Loucy (cell line): ENCODE measurements around the gene MIER2.

Experiments used
- H2AFZ ChIP-seq: fragments of 200-600 bp; sonication (generic); 2 replicates; pipeline ENCODE4 v1.6.0; 2016; ENCODE audit warnings: antibody characterized with exemption, mild to moderate bottlenecking, low read length, moderate library complexity
- H3F3A ChIP-seq: fragments of 200-600 bp; 2 replicates; pipeline ENCODE4 v1.6.0; 2016; ENCODE audit warnings: antibody characterized with exemption, low read depth, mild to moderate bottlenecking
- H3K27me3 ChIP-seq: fragments of 200-600 bp; sonication (generic); 2 replicates; pipeline ENCODE4 v1.6.1; 2014; ENCODE audit warnings: low read length, mild to moderate bottlenecking; ENCODE audit not compliant: insufficient read depth, poor library complexity, severe bottlenecking
- H3K36me3 ChIP-seq: fragments of 200-600 bp; sonication (generic); 2 replicates; pipeline ENCODE4 v1.6.1; 2016; ENCODE audit warnings: low read length; ENCODE audit not compliant: insufficient read depth
- H3K4me1 ChIP-seq: fragments of 200-600 bp; sonication (generic); 2 replicates; pipeline ENCODE4 v1.5.1; 2014; ENCODE audit warnings: low read length, mild to moderate bottlenecking; ENCODE audit not compliant: insufficient read depth, poor library complexity, severe bottlenecking
- H3K4me2 ChIP-seq: fragments of 200-600 bp; sonication (generic); 2 replicates; pipeline ENCODE4 v1.6.0; 2014; ENCODE audit warnings: antibody characterized with exemption, low read length, low read depth, mild to moderate bottlenecking; ENCODE audit not compliant: poor library complexity, severe bottlenecking
- H3K4me3 ChIP-seq: fragments of 200-600 bp; sonication (generic); 2 replicates; pipeline ENCODE4 v1.5.1; 2014; ENCODE audit warnings: low read length, mild to moderate bottlenecking, mixed read lengths; ENCODE audit not compliant: poor library complexity, severe bottlenecking
- H3K79me2 ChIP-seq: fragments of 200-600 bp; sonication (generic); 2 replicates; pipeline ENCODE4 v1.6.1; 2014; ENCODE audit warnings: low read length; ENCODE audit not compliant: insufficient read depth
- H3K9ac ChIP-seq: fragments of 200-600 bp; sonication (generic); 2 replicates; pipeline ENCODE4 v1.6.0; 2014; ENCODE audit warnings: mild to moderate bottlenecking, low read depth, low read length, moderate library complexity; ENCODE audit not compliant: poor library complexity, severe bottlenecking
- H3K9me2 ChIP-seq: fragments of 200-600 bp; sonication (generic); replicated peaks from 2 replicates; pipeline ENCODE4 v1.6.1; 2016; ENCODE audit warnings: low read depth, low read length, mixed read lengths
- H3K9me3 ChIP-seq: fragments of 200-600 bp; sonication (generic); 2 replicates; pipeline ENCODE4 v1.6.1; 2014; ENCODE audit warnings: mild to moderate bottlenecking, antibody characterized with exemption, low read length, low read depth; ENCODE audit not compliant: insufficient read depth
- H4K20me1 ChIP-seq: fragments of 200-600 bp; sonication (generic); 2 replicates; pipeline ENCODE4 v1.6.0; 2014; ENCODE audit warnings: antibody characterized with exemption, low read length, mild to moderate bottlenecking; ENCODE audit not compliant: insufficient read depth, poor library complexity, severe bottlenecking
- EZH2phosphoT487 ChIP-seq: fragments of 200-600 bp; IDR thresholded peaks from 2 replicates; pipeline ENCODE4 v1.6.1; 2018; ENCODE audit warnings: antibody characterized with exemption, mild to moderate bottlenecking, moderate library complexity, borderline replicate concordance
- TF ChIP-seq, protein P1 (sequence below): fragments of 200-600 bp; sonication (generic); conservative IDR thresholded peaks from 2 replicates; pipeline ENCODE4 v1.5.1; 2014; ENCODE audit warnings: mild to moderate bottlenecking, antibody characterized with exemption, low read length

The MIER2 gene

DNA sequence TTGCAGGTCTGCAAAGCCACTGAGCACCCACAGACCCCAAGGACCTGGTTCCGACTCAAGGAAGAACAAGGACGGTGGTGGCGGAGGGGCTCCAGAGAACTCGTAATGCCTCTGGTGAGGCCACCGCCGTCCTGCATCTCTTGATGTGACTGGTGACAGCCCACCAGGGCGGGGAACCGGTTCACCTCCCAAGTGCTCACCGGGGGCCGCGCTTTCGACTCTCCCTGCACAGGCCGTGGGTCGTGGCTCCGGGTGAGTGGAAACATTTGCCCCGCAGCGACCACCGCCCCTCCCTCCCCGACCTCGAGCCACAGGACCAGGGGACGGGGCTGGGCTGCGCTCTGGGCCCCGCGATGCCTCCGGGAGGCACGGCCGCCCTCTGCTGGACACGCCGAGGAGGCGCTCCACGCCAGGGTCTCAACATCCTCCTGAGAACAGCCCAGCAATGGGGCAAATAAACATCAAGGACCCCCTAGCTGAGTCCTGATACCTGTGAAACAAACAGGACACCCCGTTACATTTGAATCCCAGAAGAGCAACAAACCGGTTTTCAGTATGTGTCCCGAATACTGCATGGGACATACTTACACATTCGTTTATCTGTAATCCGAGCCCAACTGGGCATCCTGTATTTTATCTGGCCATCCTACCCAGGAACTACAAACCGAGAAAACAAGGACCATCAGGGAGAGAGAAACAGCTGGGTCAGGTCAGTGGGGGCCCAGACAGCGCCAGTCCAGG is 49.5 kb downstream of the MIER2 start:
- Histone ChIP-seq H3K27me3 (no peaks in the 10 kb centered on the region), H3K4me2 (no peak overlapping the region), H3K4me1 (no peaks in the 10 kb centered on the region), H3K9me3 (no peaks in the 10 kb centered on the region), H3K4me3 (no peak overlapping the region), H3K9ac (no peak overlapping the region), H3K36me3 (no peaks in the 10 kb centered on the region), H3F3A (no peaks in the 10 kb centered on the region), H3K79me2 (no peaks in the 10 kb centered on the region), H2AFZ (no peak overlapping the region), H3K9me2 (no peaks in the 10 kb centered on the region), H4K20me1 (no peaks in the 10 kb centered on the region)
- TF ChIP-seq EZH2phosphoT487, result no peak
- TF ChIP-seq, protein P1, sequence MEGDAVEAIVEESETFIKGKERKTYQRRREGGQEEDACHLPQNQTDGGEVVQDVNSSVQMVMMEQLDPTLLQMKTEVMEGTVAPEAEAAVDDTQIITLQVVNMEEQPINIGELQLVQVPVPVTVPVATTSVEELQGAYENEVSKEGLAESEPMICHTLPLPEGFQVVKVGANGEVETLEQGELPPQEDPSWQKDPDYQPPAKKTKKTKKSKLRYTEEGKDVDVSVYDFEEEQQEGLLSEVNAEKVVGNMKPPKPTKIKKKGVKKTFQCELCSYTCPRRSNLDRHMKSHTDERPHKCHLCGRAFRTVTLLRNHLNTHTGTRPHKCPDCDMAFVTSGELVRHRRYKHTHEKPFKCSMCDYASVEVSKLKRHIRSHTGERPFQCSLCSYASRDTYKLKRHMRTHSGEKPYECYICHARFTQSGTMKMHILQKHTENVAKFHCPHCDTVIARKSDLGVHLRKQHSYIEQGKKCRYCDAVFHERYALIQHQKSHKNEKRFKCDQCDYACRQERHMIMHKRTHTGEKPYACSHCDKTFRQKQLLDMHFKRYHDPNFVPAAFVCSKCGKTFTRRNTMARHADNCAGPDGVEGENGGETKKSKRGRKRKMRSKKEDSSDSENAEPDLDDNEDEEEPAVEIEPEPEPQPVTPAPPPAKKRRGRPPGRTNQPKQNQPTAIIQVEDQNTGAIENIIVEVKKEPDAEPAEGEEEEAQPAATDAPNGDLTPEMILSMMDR, result 0 out of 2 replicates have a peak, but pooled peaks have one; percentile 26

DNA sequence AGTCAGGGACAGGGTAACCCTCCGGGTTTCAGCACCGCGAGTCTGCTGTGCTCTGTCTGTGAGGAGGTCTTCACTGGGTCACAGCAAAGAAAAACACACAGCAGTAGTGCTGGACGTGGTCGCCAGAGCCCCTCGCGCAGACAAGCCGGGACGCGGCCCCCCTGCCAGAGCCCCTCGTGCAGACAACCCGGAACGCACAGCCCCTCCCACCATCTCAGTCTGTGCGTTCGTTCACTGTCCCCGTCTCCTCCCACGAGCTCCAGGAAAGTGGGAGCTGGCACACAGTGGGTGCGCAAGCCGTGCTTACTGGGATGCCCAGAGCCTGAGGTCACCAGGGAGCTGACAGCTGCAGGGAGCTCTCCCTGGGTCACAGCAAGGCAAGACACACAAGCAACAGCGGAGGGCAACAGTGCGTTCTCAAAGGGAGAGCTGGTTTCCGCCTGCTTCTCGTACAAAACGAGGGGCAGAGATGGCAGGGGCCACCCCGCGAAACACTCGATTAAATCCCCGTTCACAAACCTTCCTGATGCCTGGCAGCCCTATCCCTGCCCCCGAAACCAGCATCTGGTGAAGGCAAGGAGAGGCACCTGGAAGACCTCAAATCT is 50.2 kb downstream of the MIER2 start:
- H3K4me3 ChIP-seq, result no peak overlapping the region
- H3F3A ChIP-seq, result no peaks in the 10 kb centered on the region
- no peak overlapping the region for H3K9ac ChIP-seq
- H3K4me2 ChIP-seq, result no peak overlapping the region
- H3K79me2 ChIP-seq, result no peaks in the 10 kb centered on the region
- H3K27me3 ChIP-seq, result no peaks in the 10 kb centered on the region
- H3K9me3 ChIP-seq, result no peaks in the 10 kb centered on the region
- no peak overlapping the region for H2AFZ ChIP-seq
- H4K20me1 ChIP-seq, result no peaks in the 10 kb centered on the region
- no peaks in the 10 kb centered on the region for H3K4me1 ChIP-seq
- no peaks in the 10 kb centered on the region for H3K9me2 ChIP-seq
- TF ChIP-seq, protein P1, result no peak
- no peak for TF ChIP-seq EZH2phosphoT487
- no peaks in the 10 kb centered on the region for H3K36me3 ChIP-seq

DNA sequence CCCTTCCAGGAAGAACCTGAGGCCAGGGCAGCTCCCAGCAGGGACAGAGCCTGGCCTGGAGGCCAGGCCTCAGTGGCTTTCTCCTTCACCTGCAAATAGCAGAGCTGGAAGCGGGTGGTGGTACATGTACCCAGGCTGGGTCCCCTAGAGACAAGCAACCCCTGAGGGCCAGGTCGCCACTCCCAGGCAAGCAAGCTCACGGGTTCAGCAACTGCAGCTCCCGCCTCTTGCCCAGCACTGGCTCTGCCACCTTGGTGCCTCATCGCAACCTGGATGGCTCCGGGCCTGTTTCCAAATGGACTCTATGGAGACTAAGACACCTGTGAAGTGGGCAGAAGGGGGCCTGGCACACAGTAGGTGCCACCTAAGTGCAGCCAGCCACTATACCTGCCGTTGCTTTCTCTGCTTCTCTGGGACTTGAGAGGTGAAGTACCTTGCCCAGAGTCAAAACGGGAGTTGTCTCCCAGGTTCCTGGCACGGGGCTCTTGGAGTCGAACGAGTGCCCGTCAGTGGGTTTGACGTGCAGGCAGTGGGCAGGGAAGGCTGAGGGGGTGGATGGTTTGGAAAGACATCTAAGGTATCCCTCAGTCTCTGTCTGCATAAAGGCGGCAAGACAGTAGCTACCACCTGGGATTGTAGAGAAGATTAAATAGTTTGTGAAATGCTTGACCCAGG is 51.0 kb downstream of the MIER2 start:
- H3K4me3 ChIP-seq, result no peak overlapping the region
- no peak overlapping the region for H3K9ac ChIP-seq
- H3K36me3 ChIP-seq, result no peaks in the 10 kb centered on the region
- H3F3A ChIP-seq, result no peaks in the 10 kb centered on the region
- no peaks in the 10 kb centered on the region for H4K20me1 ChIP-seq
- no peaks in the 10 kb centered on the region for H3K9me2 ChIP-seq
- H3K4me1 ChIP-seq, result no peaks in the 10 kb centered on the region
- H3K9me3 ChIP-seq, result no peaks in the 10 kb centered on the region
- H3K79me2 ChIP-seq, result no peaks in the 10 kb centered on the region
- no peak overlapping the region for H3K4me2 ChIP-seq
- H3K27me3 ChIP-seq, result no peaks in the 10 kb centered on the region
- TF ChIP-seq EZH2phosphoT487, result no peak
- TF ChIP-seq, protein P1, result no peak
- no peak overlapping the region for H2AFZ ChIP-seq
